Large intestine (tissue), 3 donors: Measurements from ENCODE around the gene FKBP1A. TPM values are rescaled to one million over a fixed set of nuclear protein-coding genes. Genes with fewer than 3 reads are reported as not detected.
A peak's percentile ranks its signal among the peaks of the same experiment; 100 is the strongest.
"Not testable (repeated sequence)": the region's sequence is repeated elsewhere in the genome, so short reads cannot be mapped to it uniquely, and the experiment has no call there.

ENCODE experiments used
- DNase-seq, 2 donors: peaks; one replicate each; pipeline versions ENCODE4 v3.0.0 to v3.0.0-alpha.2; 2013
- H3K27ac ChIP-seq: one replicate; pipeline ENCODE4 v1.5.1; 2013; ENCODE audit warnings: low read length
- H3K27me3 ChIP-seq: 2 replicates; pipeline ENCODE4 v1.6.1; 2013; ENCODE audit warnings: low read length; ENCODE audit not compliant: control insufficient read depth, insufficient read depth
- H3K36me3 ChIP-seq: 2 replicates; pipeline ENCODE4 v1.6.1; 2013; ENCODE audit warnings: low read length; ENCODE audit not compliant: control insufficient read depth, insufficient read depth
- H3K4me1 ChIP-seq: one replicate; pipeline ENCODE4 v1.6.1; 2013; ENCODE audit warnings: low read length; ENCODE audit not compliant: control insufficient read depth, insufficient read depth
- H3K4me3 ChIP-seq: one replicate; pipeline ENCODE4 v1.5.1; 2013; ENCODE audit warnings: low read length
- H3K9me3 ChIP-seq: one replicate; pipeline ENCODE4 v1.6.1; 2013; ENCODE audit warnings: mild to moderate bottlenecking, low read depth, low read length, moderate library complexity; ENCODE audit not compliant: control insufficient read depth
- WGBS: methylation state at CpG from one replicate; pipeline ENCODE4 v1.1.5; 2013; ENCODE audit warnings: low lambda C conversion rate; ENCODE audit not compliant: insufficient coverage; 5-methylcytosine and 5-hydroxymethylcytosine counted together
- polyA plus RNA-seq: library from polyadenylated mRNA; unstranded; fragments of 120-200 nt; gene quantifications from one replicate; pipeline ENCODE4 v1.2.1, GENCODE V29; 2013

The FKBP1A gene
- polyA plus RNA-seq, 1 donor: 259 TPM

GRCh38 chr20:1399678-1400366 lies 7.0 kb upstream of the FKBP1A start:
- WGBS: 23% methylated on average over 3 of the region's 8 CpGs
- Histone ChIP-seq H3K4me1 (peaks cover 42% of the 10 kb centered on the region), H3K27ac (peak overlapping the region; percentile 89)
- H3K27me3 ChIP-seq, H3K9me3 ChIP-seq, H3K36me3 ChIP-seq, H3K4me3 ChIP-seq: not testable (repeated sequence)
- DNase-seq: peak; percentile 82 to 91

GRCh38 chr20:1398185-1398584 lies 5.3 kb upstream of the FKBP1A start:
- not testable (repeated sequence) for H3K4me3 ChIP-seq, H3K9me3 ChIP-seq, H3K27me3 ChIP-seq, H3K36me3 ChIP-seq
- WGBS: 17% methylated on average over 1 of the region's 7 CpGs
- H3K4me1 ChIP-seq: peaks cover 42% of the 10 kb centered on the region
- peak; percentile 55 to 75 for DNase-seq
- peak overlapping the region; percentile 89 for H3K27ac ChIP-seq

DNA sequence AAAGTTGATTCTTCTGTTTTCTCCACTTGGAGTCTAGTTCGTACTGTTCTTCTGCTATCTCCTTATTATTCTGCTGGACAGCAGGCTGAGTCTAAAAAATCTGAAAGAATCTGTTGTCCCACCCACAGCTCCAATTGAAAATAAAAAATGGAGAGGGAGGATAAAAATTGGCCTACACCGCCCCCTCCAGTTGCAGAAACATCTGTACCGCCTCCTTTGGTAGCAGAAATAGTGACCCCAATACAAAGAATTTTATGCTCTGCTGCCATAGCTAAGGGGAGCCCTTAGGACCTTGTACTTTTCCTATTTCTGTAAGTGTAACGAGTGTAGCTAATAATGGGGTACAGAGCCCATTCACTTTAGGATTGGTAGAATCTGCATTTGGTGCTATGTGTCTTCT lies 4.9 kb upstream of the FKBP1A start:
- Histone ChIP-seq H3K4me1 (peaks cover 41% of the 10 kb centered on the region), H3K27ac (peak overlapping the region; percentile 89), H3K9me3 (no peaks in the 10 kb centered on the region), H3K36me3 (no peaks in the 10 kb centered on the region), H3K4me3 (no peak overlapping the region), H3K27me3 (no peaks in the 10 kb centered on the region)
- no peak for DNase-seq
- no CpG with 5 or more reads among the region's 4 CpGs for WGBS

DNA sequence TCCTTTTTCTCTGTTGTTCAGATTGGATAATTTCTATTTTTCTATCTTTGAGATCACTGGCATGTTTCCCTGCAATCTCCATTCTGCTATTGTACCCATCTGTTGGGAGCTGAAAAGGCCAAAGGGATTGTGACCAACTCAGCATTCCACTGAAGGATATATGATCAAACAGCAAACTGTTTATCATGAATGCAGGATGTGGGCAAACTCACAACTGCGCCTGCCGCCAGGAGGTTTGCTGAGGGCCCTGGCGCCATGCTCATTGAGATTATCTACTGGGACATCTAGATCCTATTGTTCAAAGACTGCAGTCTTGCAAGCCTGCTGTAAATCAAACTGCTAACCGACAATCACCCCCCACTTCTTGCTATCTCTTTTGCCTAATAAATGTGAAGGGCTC lies 3.8 kb upstream of the FKBP1A start:
- DNase-seq: no peak
- no peak overlapping the region for H3K27ac ChIP-seq

DNA sequence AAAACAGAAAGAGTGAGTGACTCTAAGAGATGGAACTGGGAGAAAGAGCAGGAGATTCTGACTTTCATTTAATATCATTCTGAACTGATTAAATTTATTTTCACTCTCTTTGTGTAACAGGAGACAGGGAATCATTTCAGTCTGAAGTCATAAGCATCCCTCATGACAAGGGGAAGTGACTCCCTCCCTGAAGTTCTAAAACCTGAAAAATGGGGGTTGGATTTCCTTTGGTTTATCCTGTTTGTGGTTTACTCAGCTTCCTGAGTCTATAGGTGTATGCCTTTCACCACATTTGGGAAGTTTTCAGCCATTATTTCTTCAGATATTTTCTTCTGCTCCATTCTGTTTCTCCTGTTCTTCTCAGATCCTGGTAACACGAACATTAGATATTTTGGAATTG lies 3.4 kb upstream of the FKBP1A start:
- WGBS: 67% methylated on average over 1 of the region's 1 CpG
- no peaks in the 10 kb centered on the region for H3K9me3 ChIP-seq
- H3K27me3 ChIP-seq: no peaks in the 10 kb centered on the region
- DNase-seq: no peak
- H3K4me3 ChIP-seq: no peak overlapping the region
- H3K27ac ChIP-seq: no peak overlapping the region
- H3K36me3 ChIP-seq: no peaks in the 10 kb centered on the region
- H3K4me1 ChIP-seq: peaks cover 38% of the 10 kb centered on the region

More for the DNA sequence above, 3.8 kb upstream of the FKBP1A start:
- Histone ChIP-seq H3K4me1 (peaks cover 37% of the 10 kb centered on the region), H3K27me3 (no peaks in the 10 kb centered on the region), H3K36me3 (no peaks in the 10 kb centered on the region), H3K4me3 (no peak overlapping the region), H3K9me3 (no peaks in the 10 kb centered on the region)
- no CpG with 5 or more reads among the region's 4 CpGs for WGBS

DNA sequence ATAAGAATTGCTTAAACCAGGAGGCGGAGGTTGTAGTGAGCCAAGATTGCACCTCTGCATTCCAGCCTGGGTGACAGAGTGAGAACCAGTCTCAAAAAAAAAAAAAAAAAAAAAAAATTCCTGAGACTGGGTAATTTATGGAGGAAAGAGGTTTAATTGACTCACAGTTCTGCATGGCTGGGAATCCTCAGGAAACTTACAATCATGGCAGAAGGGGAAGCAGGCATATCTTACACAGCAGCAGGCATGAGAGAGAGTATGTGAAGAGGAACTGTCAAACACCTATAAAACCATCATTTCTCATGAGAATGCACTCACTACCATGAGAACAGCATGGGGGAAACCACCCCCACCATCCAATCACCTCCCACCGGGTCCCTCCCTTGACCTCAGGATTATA lies 1.8 kb upstream of the FKBP1A start:
- H3K4me3 ChIP-seq: no peak overlapping the region
- H3K27ac ChIP-seq: no peak overlapping the region
- no peaks in the 10 kb centered on the region for H3K9me3 ChIP-seq
- no peaks in the 10 kb centered on the region for H3K27me3 ChIP-seq
- peaks cover 37% of the 10 kb centered on the region for H3K4me1 ChIP-seq
- H3K36me3 ChIP-seq: peaks cover 2% of the 10 kb centered on the region
- DNase-seq: no peak
- no CpG with 5 or more reads among the region's 2 CpGs for WGBS

DNA sequence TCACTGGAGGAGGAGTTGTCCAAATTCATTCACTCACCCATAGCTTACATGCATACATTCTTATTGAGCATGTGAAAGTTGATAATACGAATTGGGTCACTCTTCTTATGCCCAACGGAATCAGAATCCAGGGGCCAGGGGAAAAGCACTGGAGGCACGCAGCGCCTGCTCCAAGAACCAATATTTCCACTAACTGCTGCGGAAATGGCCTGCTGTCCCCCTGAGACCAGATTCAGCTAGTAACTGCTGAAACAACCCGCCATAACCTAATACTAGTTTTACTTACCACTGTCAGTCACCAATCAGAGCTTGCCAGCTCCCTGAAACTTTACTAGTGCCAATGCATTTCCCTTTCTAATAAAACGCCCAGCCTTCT lies 641 bp upstream of the FKBP1A start:
- Histone ChIP-seq H3K27me3 (no peaks in the 10 kb centered on the region), H3K9me3 (no peaks in the 10 kb centered on the region), H3K4me1 (peaks cover 25% of the 10 kb centered on the region), H3K4me3 (peak overlapping the region; percentile 55), H3K27ac (peak overlapping the region; percentile 60), H3K36me3 (peaks cover 6% of the 10 kb centered on the region)
- no CpG with 5 or more reads among the region's 7 CpGs for WGBS
- DNase-seq: no peak

- Histone ChIP-seq H3K4me1 (peaks cover 19% of the 10 kb centered on the region), H3K9me3 (no peaks in the 10 kb centered on the region), H3K27ac (peak overlapping the region; percentile 28), H3K4me3 (peak overlapping the region; percentile 85), H3K36me3 (peaks cover 6% of the 10 kb centered on the region), H3K27me3 (no peaks in the 10 kb centered on the region)
- WGBS: no CpG with 5 or more reads among the region's 13 CpGs
- peak in 1 of 2 donors; percentile 39 for DNase-seq
Measured at GRCh38 chr20:1392443-1392692, 486 bp downstream of the FKBP1A start.

GRCh38 chr20:1391640-1392442 lies 1.0 kb downstream of the FKBP1A start:
- H3K4me1 ChIP-seq: peaks cover 19% of the 10 kb centered on the region
- peaks cover 6% of the 10 kb centered on the region for H3K36me3 ChIP-seq
- no peaks in the 10 kb centered on the region for H3K27me3 ChIP-seq
- no peaks in the 10 kb centered on the region for H3K9me3 ChIP-seq
- H3K4me3 ChIP-seq: peak overlapping the region; percentile 85
- no peak for DNase-seq
- 0% methylated on average over 1 of the region's 16 CpGs for WGBS
- H3K27ac ChIP-seq: peak overlapping the region; percentile 28

- no peak for DNase-seq
- peaks cover 6% of the 10 kb centered on the region for H3K36me3 ChIP-seq
- H3K9me3 ChIP-seq: no peaks in the 10 kb centered on the region
- peaks cover 19% of the 10 kb centered on the region for H3K4me1 ChIP-seq
- no peaks in the 10 kb centered on the region for H3K27me3 ChIP-seq
- 100% methylated on average over 2 of the region's 16 CpGs for WGBS
- H3K4me3 ChIP-seq: no peak overlapping the region
- no peak overlapping the region for H3K27ac ChIP-seq
Measured at GRCh38 chr20:1390581-1391403, 2.1 kb downstream of the FKBP1A start.
